Astrocyte (in vitro differentiated cells and primary cell): Measurements from ENCODE around the gene ASH1L.

Experiments used
- CTCF ChIP-seq: IDR thresholded peaks from 2 replicates; pipeline ENCODE4 v1.5.1; 2011; ENCODE audit warnings: low read depth, mild to moderate bottlenecking, inconsistent platforms, low read length, moderate library complexity; ENCODE audit not compliant: insufficient read depth
- EZH2 ChIP-seq: IDR thresholded peaks from 2 replicates; pipeline ENCODE4 v1.6.1; 2012; ENCODE audit warnings: mild to moderate bottlenecking, low read length, inconsistent platforms; ENCODE audit not compliant: insufficient read depth

GRCh38 chr1:155466617-155466972 lies 96.0 kb downstream of the ASH1L start:
- TF ChIP-seq CTCF (no peak), EZH2 (no peak)
